Ecto neural progenitor cell (in vitro differentiated cells): ENCODE results near the gene PCNX2.

Source experiments
- DNase-seq: peaks from one replicate; pipeline ENCODE4 v3.0.0-alpha.2; 2018; ENCODE audit warnings: low spot score

The PCNX2 gene

GRCh38 chr1:233295237-233295974 is at the start of gene PCNX2:
PCNX2 (minus strand) TSS chr1:233295725; CDS start chr1:233295478, 247 bp downstream.
- peak; percentile 68 for DNase-seq

GRCh38 chr1:233343262-233343661 is 47.7 kb upstream of the PCNX2 start:
- DNase-seq: no peak

GRCh38 chr1:233342086-233342485 is 46.6 kb upstream of the PCNX2 start:
- DNase-seq: no peak

GRCh38 chr1:233340966-233341516 is 45.5 kb upstream of the PCNX2 start:
- no peak for DNase-seq

GRCh38 chr1:233340031-233340555 is 44.6 kb upstream of the PCNX2 start:
- no peak for DNase-seq

- no peak for DNase-seq
These were observed 42.6 kb upstream of the PCNX2 start for GRCh38 chr1:233338102-233338501.

- no peak for DNase-seq
These were observed 42.0 kb upstream of the PCNX2 start for GRCh38 chr1:233337505-233337904.

- no peak for DNase-seq
These were observed 41.3 kb upstream of the PCNX2 start for GRCh38 chr1:233336554-233337456.

GRCh38 chr1:233334092-233334491 is 38.6 kb upstream of the PCNX2 start:
- DNase-seq: no peak

GRCh38 chr1:233333086-233333485 is 37.6 kb upstream of the PCNX2 start:
- DNase-seq: no peak

GRCh38 chr1:233331676-233332519 is 36.4 kb upstream of the PCNX2 start:
- DNase-seq: no peak

GRCh38 chr1:233328142-233328921 is 32.8 kb upstream of the PCNX2 start:
- DNase-seq: peak; percentile 60

GRCh38 chr1:233327651-233328141 is 32.2 kb upstream of the PCNX2 start, which contains the start of gene MAP3K21:
MAP3K21 (plus strand) TSS chr1:233327724; CDS start chr1:233328029, 305 bp downstream.
- DNase-seq: no peak

GRCh38 chr1:233326811-233327650 is 31.5 kb upstream of the PCNX2 start:
- peak; percentile 82 for DNase-seq

- no peak for DNase-seq
These were observed 30.8 kb upstream of the PCNX2 start for GRCh38 chr1:233326319-233326718.

- no peak for DNase-seq
These were observed 28.2 kb upstream of the PCNX2 start for GRCh38 chr1:233323718-233324117.

- no peak for DNase-seq
These were observed 24.5 kb upstream of the PCNX2 start for GRCh38 chr1:233320023-233320422.

- DNase-seq: no peak
These were observed 23.7 kb upstream of the PCNX2 start for GRCh38 chr1:233319272-233319671.

GRCh38 chr1:233316473-233316872 is 20.9 kb upstream of the PCNX2 start:
- no peak for DNase-seq
